GM13977 (cell line): ENCODE results near the gene PCBP3.

ENCODE experiments used
- DNase-seq: peaks from one replicate; pipeline ENCODE4 v3.0.0; 2012; ENCODE audit warnings: low spot score
- CTCF ChIP-seq: IDR thresholded peaks from 2 replicates; pipeline ENCODE4 v1.5.1; 2012; ENCODE audit warnings: mild to moderate bottlenecking, control low read depth; ENCODE audit not compliant: insufficient read depth; ENCODE audit errors: extremely low read depth, missing control alignments
- in situ Hi-C: fragments of 300-500 bp; cut with MboI; formaldehyde crosslinking; loops from one replicate; pipeline ENCODE4 v1.12.0; 2022; ENCODE audit warnings: low sequenced_read_pairs, low pct_unique_long_range_greater_than_20kb, mixed read lengths, inconsistent platforms; ENCODE audit not compliant: unreplicated experiment

PCBP3 gene

DNA sequence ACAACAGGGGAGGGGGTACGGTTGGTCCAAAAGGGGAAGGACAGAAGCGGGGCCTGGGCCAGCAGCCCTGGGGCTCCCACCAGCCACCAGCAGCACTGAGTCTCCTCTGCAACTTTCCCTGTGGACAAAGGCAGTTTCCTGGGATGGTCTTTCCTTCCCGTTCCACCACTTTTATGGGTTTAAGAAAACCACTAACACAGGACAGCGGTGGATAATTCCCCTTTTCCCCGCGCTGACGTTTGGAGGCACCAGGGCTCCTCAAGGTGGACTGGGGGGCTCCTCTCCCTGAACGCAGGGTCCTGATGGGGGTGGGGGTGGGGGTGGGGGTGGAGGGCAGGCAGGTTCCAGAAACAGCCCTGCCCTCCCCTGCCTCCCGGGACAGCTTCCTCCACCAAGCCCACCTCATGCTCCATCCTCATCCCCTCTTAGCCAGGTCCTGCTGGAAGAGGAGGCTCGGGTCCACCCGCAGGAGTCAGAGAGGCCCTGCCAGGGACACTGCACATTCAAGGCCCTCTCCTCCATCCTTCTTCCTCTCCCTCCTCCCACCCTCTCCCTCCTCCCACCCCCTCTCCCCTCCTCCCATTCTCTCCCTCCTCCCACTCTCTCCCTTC is 333.3 kb downstream of the PCBP3 start:
- in situ Hi-C loops = no loop called here
- DNase-seq = no peak
- no peak for TF ChIP-seq CTCF

GRCh38 chr21:45977396-45977795 is 333.9 kb downstream of the PCBP3 start:
- DNase-seq = no peak
- in situ Hi-C loops = no loop called here
- TF ChIP-seq CTCF = no peak

GRCh38 chr21:45979141-45979631 is 335.7 kb downstream of the PCBP3 start:
- TF ChIP-seq CTCF = no peak
- in situ Hi-C loops = no loop called here
- DNase-seq = no peak

- DNase-seq = no peak
- in situ Hi-C loops = no loop called here
- no peak for TF ChIP-seq CTCF
These were observed 336.1 kb downstream of the PCBP3 start for GRCh38 chr21:45979651-45980050.

DNA sequence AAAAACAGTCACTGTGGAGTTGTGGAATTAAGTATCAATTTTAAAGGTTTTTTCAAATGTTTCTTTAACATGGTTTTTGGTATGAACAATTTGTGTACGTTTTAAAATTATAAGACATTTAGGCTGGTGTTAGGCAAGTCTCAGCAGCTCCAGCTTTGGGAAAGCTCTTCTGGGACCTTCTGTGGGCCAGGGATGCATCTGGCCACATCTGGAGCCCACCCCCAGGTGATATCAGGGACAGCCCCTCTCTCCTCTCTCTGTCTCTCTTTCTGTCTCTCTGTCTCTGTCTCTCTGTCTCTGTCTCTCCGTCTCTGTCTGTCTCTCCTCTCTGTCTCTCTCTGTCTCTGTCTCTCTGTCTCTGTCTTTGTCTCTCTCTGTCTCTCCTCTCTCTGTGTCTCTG is 336.7 kb downstream of the PCBP3 start:
- in situ Hi-C loops = no loop called here
- no peak for TF ChIP-seq CTCF

GRCh38 chr21:45980697-45981096 is 337.2 kb downstream of the PCBP3 start:
- in situ Hi-C loops = no loop called here
- no peak for TF ChIP-seq CTCF
- no peak for DNase-seq

More for the DNA sequence above, 336.7 kb downstream of the PCBP3 start:
- no peak for DNase-seq
